OCI-LY1 (cell line): ENCODE measurements around the gene GNG7.

Experiments used
- EZH2 ChIP-seq: fragments of 200-600 bp; sonication (generic), shearing (Covaris generic); IDR thresholded peaks from 2 replicates; pipeline ENCODE4 v1.8.0; 2017; ENCODE audit warnings: borderline replicate concordance, mixed run types, mild to moderate bottlenecking, antibody characterized with exemption, low read length, moderate library complexity, mixed read lengths
- TF ChIP-seq, protein P1 (sequence below): fragments of 200-600 bp; sonication (generic), shearing (Covaris generic); IDR thresholded peaks from 2 replicates; pipeline ENCODE4 v1.5.1; 2017; ENCODE audit warnings: mild to moderate bottlenecking, antibody characterized with exemption, low read length, moderate library complexity, mixed read lengths

DNA sequence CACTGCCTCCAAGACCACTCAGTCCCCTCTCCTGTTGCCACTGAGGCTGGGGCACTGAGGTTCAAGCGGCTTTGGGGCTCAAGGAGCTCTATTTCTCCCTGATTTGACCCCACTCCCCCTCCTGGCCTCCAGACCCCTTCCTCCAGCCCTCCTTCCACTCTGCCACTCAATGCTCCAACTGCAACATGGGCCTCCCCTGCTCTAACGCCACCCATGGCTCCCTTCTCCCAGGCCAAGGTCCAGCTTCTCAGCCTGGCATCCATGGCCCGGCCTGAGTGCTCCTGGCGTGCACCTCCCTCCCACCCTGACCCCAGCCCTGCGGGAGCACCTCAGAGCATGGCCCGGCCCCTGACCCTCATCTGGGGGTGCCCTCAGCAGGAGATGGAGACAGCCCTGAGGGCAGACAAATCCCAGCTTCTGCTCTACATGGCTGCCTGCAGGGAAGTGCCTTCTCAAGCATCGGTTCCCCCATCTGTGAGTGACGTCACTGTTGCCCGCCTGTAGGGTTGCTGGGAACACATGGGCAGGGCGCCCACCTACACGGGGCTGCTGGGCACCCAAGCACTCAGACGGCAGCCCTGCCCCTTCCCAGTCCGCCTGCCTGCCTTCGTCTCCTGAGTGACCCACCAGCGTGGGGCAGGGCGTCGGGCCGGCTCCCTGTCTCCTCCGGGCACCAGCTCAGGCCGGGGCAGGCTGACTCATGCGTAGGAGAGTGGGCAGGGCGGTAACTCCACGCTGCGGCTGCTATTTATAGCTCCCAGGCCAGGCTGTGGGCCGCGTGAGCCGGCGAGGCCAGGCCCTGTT lies 20.2 kb upstream of the GNG7 start:
- TF ChIP-seq, protein P1, sequence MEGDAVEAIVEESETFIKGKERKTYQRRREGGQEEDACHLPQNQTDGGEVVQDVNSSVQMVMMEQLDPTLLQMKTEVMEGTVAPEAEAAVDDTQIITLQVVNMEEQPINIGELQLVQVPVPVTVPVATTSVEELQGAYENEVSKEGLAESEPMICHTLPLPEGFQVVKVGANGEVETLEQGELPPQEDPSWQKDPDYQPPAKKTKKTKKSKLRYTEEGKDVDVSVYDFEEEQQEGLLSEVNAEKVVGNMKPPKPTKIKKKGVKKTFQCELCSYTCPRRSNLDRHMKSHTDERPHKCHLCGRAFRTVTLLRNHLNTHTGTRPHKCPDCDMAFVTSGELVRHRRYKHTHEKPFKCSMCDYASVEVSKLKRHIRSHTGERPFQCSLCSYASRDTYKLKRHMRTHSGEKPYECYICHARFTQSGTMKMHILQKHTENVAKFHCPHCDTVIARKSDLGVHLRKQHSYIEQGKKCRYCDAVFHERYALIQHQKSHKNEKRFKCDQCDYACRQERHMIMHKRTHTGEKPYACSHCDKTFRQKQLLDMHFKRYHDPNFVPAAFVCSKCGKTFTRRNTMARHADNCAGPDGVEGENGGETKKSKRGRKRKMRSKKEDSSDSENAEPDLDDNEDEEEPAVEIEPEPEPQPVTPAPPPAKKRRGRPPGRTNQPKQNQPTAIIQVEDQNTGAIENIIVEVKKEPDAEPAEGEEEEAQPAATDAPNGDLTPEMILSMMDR, result no peak
- no peak for TF ChIP-seq EZH2
